GM12874 (cell line): ENCODE measurements around the gene SLAIN1.

Experiments
- TF ChIP-seq, protein P1 (sequence below): IDR thresholded peaks from 2 replicates; pipeline ENCODE4 v1.5.1; 2011; ENCODE audit warnings: low read depth, mild to moderate bottlenecking, control low read depth, low read length, moderate library complexity; ENCODE audit not compliant: insufficient read depth

The SLAIN1 gene

DNA sequence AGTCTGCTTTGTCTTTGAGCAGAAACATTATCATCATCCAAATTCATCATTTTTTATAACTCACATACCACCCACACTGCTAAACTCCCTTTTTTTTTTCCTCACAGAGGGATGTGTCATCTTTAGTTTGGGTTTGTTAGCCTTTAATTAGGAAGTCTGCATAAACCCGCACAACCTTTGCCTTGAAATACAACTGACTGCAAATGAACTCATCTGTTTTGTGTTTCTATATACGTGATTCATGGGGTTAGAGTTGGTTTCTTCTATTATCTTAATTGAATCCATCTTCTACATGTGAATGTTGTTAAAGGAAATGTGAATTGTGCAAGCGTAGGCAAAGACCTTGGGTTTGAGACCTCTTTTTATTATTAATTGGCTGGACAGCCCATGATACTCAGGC is 102.7 kb downstream of the SLAIN1 start:
- TF ChIP-seq, protein P1, sequence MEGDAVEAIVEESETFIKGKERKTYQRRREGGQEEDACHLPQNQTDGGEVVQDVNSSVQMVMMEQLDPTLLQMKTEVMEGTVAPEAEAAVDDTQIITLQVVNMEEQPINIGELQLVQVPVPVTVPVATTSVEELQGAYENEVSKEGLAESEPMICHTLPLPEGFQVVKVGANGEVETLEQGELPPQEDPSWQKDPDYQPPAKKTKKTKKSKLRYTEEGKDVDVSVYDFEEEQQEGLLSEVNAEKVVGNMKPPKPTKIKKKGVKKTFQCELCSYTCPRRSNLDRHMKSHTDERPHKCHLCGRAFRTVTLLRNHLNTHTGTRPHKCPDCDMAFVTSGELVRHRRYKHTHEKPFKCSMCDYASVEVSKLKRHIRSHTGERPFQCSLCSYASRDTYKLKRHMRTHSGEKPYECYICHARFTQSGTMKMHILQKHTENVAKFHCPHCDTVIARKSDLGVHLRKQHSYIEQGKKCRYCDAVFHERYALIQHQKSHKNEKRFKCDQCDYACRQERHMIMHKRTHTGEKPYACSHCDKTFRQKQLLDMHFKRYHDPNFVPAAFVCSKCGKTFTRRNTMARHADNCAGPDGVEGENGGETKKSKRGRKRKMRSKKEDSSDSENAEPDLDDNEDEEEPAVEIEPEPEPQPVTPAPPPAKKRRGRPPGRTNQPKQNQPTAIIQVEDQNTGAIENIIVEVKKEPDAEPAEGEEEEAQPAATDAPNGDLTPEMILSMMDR = no peak

DNA sequence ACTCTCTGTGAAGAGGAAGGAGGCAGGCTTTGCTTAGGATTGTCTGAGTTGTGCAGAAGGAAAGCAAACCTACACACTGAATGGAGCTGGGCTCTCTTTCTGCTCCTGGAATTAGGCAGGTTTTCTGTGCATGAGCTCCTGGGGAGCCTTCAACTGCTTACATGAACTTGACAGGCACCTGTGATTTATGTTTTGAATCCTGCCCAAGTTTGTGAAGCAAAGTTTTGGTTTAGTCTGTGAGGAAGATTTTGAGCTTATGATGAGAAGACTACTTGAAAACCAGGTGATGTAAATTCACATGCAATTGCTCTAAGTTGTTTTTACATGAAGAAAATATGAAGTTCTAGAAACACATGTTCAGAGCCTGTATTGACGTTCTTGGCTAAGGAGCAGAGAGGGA is 109.0 kb downstream of the SLAIN1 start:
- TF ChIP-seq, protein P1 = no peak

DNA sequence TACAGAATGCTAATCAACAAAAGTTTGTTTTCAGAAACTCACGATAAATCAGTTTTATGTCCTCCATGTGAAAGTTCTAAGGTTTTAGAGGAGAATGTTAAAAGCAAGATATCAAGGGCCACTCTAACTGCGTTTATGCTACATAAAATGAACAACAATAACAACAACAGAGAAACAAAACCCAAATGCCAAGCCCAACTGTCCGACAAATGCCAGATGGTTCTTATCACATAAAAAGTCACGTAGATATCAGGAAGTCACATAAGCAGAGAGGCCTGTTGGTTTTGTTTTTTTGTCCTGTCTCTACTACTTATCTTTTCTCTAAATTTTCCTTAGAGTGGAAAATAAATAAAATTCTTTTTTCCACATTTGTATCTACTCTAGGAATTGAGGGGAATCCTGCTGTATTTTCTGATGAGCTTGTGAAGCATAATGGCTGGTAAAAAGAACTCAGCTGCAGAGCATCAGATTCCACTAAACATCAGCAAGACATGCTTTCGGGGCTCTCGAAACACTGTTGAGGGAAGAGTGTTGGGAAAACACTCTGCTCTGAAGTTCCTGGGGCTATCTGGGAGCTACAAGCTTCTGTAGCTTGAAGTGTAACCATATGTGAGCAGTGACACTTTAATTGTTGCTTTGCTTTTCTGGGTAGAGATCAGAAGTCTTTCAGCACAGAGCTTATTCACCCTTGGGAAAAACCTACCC is 110.1 kb downstream of the SLAIN1 start:
- TF ChIP-seq, protein P1 = no peak

DNA sequence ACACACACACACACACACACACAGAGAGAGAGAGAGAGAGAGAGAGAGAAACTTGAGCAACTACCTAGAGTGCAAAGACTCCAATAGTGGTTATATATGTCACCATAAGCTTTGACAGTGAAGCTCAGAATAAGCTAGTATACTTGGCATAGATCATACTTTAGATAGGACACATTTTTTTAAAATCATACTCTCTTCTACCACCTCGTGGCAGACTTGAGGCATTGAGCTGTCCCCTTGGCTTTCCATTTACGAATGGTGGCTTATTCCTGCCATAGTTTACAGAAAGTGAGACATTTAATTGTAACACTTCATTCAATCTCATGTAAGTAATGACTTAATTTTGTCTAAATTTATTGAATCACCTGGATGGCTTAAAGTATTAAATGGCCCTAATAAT is 112.9 kb downstream of the SLAIN1 start:
- TF ChIP-seq, protein P1 = peak; percentile 52; the same call in 1 of the 2 replicates

DNA sequence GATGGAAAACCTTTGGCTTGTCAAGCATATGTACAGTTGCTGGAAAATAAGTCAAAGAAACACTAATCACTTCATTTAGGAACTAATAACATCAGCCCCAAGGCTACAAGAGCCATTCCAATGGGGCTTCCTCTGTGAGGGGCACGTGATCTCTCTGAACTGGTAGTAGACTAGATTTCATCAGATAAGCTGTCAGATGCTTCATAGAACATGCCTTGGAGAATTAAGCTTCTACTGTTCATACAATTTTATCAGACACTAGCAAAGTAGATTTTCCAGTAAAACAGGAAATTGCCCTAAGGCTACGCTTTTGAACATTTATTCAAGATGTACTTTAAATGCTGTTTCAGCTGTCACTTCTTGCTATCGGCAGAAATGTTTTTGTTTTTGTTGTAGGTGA is 113.4 kb downstream of the SLAIN1 start:
- TF ChIP-seq, protein P1 = no peak

DNA sequence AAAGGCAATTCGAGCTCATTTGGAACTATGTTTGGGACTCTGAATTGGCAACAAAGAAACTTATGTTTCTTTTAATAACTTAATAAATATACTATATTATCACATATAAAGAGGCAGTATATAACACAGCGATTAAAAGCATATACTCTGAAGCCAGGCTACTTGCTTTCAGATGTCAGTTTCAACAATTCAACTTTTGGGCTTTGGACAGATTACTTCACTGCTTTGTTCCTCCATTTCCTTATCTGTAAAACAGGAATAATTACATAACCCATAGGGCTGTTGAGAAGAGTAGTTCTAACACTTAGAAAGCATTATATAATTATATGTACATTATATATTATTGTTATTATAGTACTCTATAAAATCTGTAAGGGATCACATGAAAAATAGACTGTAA is 113.9 kb downstream of the SLAIN1 start:
- TF ChIP-seq, protein P1 = no peak

DNA sequence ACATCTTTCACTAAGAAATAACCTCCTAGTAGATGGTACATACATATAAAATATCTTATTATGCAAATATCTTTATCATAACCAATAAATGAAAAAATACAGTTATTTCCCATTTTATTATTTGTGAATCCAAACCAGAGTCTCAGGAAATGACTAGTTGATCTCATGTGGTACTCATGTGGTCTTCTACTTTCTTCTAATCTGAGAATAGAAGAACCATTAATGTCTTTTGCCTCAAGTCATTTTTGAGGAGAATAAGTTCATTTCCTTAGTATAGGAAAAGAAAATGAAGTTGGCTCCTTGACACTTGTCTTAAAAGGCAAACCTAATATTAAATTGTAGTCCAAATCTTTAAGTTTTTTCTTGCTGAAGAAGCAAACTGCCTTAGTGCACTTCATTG is 114.5 kb downstream of the SLAIN1 start:
- TF ChIP-seq, protein P1 = no peak
